ENCODE results near the gene GANC.

DNA sequence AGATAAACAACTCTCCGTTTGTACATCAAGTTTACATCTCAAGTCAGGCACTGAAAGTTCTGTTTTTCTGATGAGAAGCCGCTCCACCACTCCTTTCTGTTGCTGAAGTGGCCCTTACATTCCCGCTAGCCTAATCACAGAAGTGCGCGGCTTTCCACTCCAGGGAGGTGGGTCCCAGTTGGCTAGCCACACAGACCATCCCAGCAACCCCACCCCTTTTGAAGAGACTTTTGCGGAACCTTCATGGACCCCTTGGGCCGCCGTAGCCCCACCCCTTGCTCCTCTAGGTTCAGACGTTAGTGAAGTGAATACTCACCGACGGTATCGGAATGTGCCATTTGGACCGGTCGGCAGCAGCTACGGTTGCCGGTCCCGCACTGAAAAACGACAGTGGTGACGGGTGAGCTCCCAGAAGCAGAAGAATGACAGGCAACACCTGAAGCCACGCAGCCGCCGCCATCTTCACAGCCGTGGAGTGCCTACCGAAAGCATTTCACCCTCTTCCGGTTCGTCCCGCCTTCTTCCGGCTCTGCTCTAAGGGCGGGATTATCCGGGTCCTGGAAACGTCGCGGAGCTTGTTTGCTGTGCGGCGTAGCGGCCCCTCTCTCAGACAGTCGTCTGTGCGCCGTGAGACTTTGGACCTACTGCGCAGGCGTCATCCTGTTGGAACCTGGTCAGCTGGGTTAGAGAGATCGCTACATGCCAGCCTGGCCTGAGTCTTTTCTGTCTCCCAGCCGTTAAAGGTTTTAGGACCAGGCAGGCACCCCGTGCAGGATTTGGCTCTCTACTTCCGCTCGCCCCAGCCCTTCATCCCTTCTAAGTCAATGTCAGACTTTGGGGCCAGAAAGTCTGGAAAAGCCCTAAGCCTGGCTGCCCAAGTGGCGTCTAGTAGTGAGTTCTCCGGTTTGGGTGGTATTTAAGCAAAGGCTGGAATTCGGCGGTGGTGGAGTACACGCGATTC is at the start of gene GANC, which contains the start of gene TMEM87A:
- TF ChIP-seq CTCF (IDR thresholded peaks at IDR 0.05) (peak in 1 of 7 experiments; percentile 10), POLR2A (IDR thresholded peaks at IDR 0.05) (peak; percentile 76 to 94 (median 93))

Measured in body of pancreas (tissue), 4 donors.